K562 (cell line): ENCODE results near the gene ELK1. TPM values are rescaled to one million over a fixed set of nuclear protein-coding genes. Genes with fewer than 3 reads are reported as not detected.

Source experiments
- BRCA1 ChIP-seq, 2 experiments: fragments of 450-650 bp in 1 of 2; sonication (generic) in 1 of 2; formaldehyde crosslinking in 1 of 2; IDR thresholded peaks; 2 replicates each; pipeline versions ENCODE4 v1.5.0 to v1.6.1; 2017 to 2020; ENCODE audit warnings: mild to moderate bottlenecking in 1 of 2, missing genetic modification reagents in 1 of 2
- CBFA2T2 ChIP-seq: fragments of 450-650 bp; conservative IDR thresholded peaks from 2 replicates; pipeline ENCODE4 v1.6.1; 2017; ENCODE audit warnings: mild to moderate bottlenecking
- CREBBP ChIP-seq: IDR thresholded peaks from one replicate; pipeline ENCODE4 v1.6.1; 2012; ENCODE audit warnings: low read depth, mild to moderate bottlenecking, control low read depth, inconsistent platforms, low read length
- FOXA1 ChIP-seq: fragments of 450-650 bp; IDR thresholded peaks from 2 replicates; pipeline ENCODE4 v1.6.1; 2016; ENCODE audit warnings: mild to moderate bottlenecking, borderline replicate concordance
- GATA2 ChIP-seq: sonication (generic); formaldehyde crosslinking; IDR thresholded peaks from 2 replicates; pipeline ENCODE4 v1.4.0; 2020; ENCODE audit warnings: mild to moderate bottlenecking, missing genetic modification reagents
- HDGF ChIP-seq: fragments of 450-650 bp; IDR thresholded peaks from 2 replicates; pipeline ENCODE4 v1.6.1; 2016
- HLTF ChIP-seq: fragments of 450-650 bp; IDR thresholded peaks from 2 replicates; pipeline ENCODE4 v1.6.1; 2016
- NEUROD1 ChIP-seq: fragments of 150-350 bp; IDR thresholded peaks from 2 replicates; pipeline ENCODE4 v1.6.1; 2014; ENCODE audit warnings: borderline replicate concordance, low read length, low read depth; ENCODE audit not compliant: partially characterized antibody
- NFIC ChIP-seq: fragments of 450-650 bp; IDR thresholded peaks from 2 replicates; pipeline ENCODE4 v1.6.1; 2017; ENCODE audit warnings: mild to moderate bottlenecking, inconsistent platforms
- NFIX ChIP-seq: fragments of 250-450 bp; sonication (Bioruptor Pico); IDR thresholded peaks from 2 replicates; pipeline ENCODE4 v1.4.0; 2020; ENCODE audit warnings: low read depth, mild to moderate bottlenecking, moderate library complexity
- NFRKB ChIP-seq: fragments of 450-650 bp; IDR thresholded peaks from 2 replicates; pipeline ENCODE4 v1.6.1; 2016; ENCODE audit warnings: low read depth
- OTX1 ChIP-seq: fragments of 450-650 bp; formaldehyde crosslinking; IDR thresholded peaks from 2 replicates; pipeline ENCODE4 v1.4.0; 2022; ENCODE audit warnings: mild to moderate bottlenecking
- POLR2AphosphoS5 ChIP-seq: IDR thresholded peaks from 2 replicates; pipeline ENCODE4 v1.6.1; 2011; ENCODE audit warnings: mild to moderate bottlenecking, low read depth, low read length, moderate library complexity; ENCODE audit not compliant: control insufficient read depth, insufficient read depth
- RAD51 ChIP-seq: fragments of 450-650 bp; IDR thresholded peaks from 2 replicates; pipeline ENCODE4 v1.7.1; 2016; ENCODE audit warnings: low read depth, mild to moderate bottlenecking, borderline replicate concordance
- SMAD2 ChIP-seq: fragments of 150-350 bp; IDR thresholded peaks from 2 replicates; pipeline ENCODE4 v1.6.1; 2014; ENCODE audit warnings: low read depth, mild to moderate bottlenecking, low read length
- ZNF274 ChIP-seq: IDR thresholded peaks from 2 replicates; pipeline ENCODE4 v1.6.1; 2011; ENCODE audit warnings: low read depth, mild to moderate bottlenecking, low read length, moderate library complexity, borderline replicate concordance
- polyA plus RNA-seq, 8 experiments: library from polyadenylated mRNA; depleted of rRNA in 4 of 8; stranded (reverse) in 5 of 8; unstranded in 3 of 8; fragments of >200 nt; fragmentation: Nextera tagmentation in 2 of 8; fragmentation: Illumina TruSeq in 1 of 8; extraction: Ambion mirVana in 2 of 8; extraction: Trizol in 1 of 8; gene quantifications; 2 replicates each; pipeline versions ENCODE4 v1.2.1 to v1.2.3, GENCODE V29; 2011 to 2014; ENCODE audit warnings: inconsistent platforms in 1 of 8, missing spikeins in 1 of 8
- total RNA-seq, 7 experiments: library from RNA; depleted of rRNA in 6 of 7; stranded (reverse); fragments of >200 nt in 6 of 7; fragmentation: Illumina TruSeq in 2 of 7; extraction: Trizol in 2 of 7; gene quantifications; 2 replicates each; pipeline versions ENCODE4 v1.2.1 to v1.2.3, GENCODE V29; 2011 to 2021; ENCODE audit warnings: low replicate concordance in 1 of 7
- TF ChIP-seq, protein P1 (sequence below): fragments of 250-450 bp; sonication (Bioruptor Pico); IDR thresholded peaks from 2 replicates; pipeline ENCODE4 v1.5.0; 2021; ENCODE audit warnings: mild to moderate bottlenecking, moderate library complexity
- TF ChIP-seq, protein P2 (sequence below): IDR thresholded peaks from 3 replicates; pipeline ENCODE4 v1.6.1; 2011; ENCODE audit warnings: borderline replicate concordance, mild to moderate bottlenecking; ENCODE audit not compliant: insufficient read length, insufficient read depth
- TF ChIP-seq, protein P3 (sequence below): IDR thresholded peaks from 2 replicates; pipeline ENCODE4 v1.6.1; 2012; ENCODE audit warnings: low read depth, low read length, improper control_type of control experiment, borderline replicate concordance
- TF ChIP-seq, protein P4 (sequence below): fragments of 450-650 bp; IDR thresholded peaks from 2 replicates; pipeline ENCODE4 v1.6.1; 2016; ENCODE audit warnings: low read depth, mild to moderate bottlenecking, moderate library complexity

Gene ELK1
- total and polyA plus RNA-seq, 9 of the 15 experiments (the other 6 are each of a cell fraction or from before 2014, with no cell fraction given): 4.4 to 74.9 (median 26.5) TPM

DNA sequence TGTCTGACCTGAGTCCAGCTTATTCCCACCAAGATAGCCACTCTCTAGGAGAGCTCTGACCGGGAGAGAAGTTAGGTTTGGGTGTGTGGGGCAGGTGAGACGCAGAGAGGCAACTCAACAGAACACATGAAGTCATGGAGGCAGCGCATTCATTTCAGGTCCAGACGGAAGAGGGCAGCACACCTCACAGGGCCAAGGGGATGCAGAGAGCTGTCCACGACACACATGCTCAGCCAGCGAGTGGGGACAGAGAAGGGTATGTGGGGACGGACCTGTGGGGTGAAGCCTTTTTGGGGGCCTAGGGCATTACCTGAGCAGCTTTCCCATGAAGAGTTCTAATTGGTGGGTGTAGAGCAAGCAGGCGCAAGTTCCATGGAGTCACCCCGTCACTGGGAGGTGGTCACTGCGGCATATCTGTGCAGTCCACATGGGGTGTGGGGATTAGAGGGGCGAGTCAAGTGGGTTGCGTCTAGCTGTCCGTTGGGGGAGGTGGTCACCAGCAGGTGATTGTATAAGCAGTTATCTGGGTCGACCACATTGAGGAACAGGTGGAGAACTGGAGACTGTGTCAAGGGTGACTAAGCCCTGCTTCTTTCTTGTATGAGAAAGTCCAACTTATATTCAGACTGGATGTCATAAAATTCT, 32.9 kb upstream of the ELK1 start (continued):
- TF ChIP-seq NFIX (CRISPR knock-in tag): no peak
- peak; percentile 94 for TF ChIP-seq NFIC
- TF ChIP-seq HLTF: peak; percentile 55; the same call in 1 of the 2 replicates
- TF ChIP-seq GATA2 (CRISPR knock-in tag): peak; percentile 87
- TF ChIP-seq, protein P1, sequence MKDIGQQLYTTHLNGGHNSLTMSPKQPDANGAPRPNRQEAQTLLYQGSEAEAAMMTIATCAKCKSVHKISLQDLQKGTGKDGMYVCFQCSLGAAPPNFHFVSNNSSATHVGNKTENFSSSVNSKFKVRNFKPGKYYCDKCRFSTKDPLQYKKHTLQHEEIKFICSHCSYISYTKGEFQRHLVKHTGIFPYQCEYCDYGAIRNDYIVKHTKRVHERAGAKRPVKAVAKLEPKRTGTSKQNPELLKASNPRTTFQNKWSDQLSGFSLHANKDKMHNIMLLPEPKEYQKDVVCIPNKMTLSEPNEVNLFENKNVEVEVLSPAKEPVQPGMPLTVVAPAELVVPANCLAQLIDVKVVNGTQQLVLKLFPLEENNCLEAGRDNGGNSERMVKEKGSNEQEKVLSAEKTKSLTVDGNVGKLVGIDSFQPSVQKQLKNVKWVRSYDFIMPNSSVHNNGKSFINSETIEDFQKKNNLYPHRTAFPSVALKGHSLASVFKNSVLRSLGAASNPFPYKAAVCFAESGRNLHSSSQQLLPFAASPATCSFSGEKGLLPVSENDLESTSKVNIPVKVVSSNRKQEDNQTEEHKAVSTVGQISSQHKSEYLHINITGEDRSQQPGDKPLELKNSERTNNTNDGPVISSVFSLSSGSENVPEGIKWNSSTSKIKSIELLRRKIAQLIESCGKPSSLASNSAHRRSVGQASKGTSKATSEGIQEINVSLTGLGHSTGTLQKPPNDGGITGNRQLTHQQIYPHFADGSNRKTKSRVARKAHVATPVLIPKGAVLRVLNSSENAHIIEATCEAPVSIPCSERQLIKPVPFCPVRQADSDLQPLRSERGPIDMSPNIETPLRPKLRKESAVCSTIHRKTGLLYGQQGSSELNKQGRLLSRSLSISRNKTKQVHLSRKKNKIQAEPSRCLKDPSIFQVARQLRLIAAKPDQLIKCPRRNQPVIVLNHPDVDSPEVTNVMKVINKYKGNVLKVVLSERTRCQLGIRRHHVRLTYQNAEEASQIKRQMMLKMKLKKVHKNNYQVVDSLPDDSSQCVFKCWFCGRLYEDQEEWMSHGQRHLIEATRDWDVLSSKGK (CRISPR knock-in tag): no peak
- TF ChIP-seq OTX1 (CRISPR knock-in tag): no peak
- TF ChIP-seq BRCA1 (IDR thresholded peaks at IDR 0.05): no peak
- no peak for TF ChIP-seq BRCA1 (CRISPR knock-in tag; IDR thresholded peaks at IDR 0.05)
- TF ChIP-seq POLR2AphosphoS5: peak; percentile 95
- TF ChIP-seq NFRKB: 0 out of 2 replicates have a peak, but pooled peaks have one; percentile 19
- no peak for TF ChIP-seq FOXA1
- TF ChIP-seq, protein P2, sequence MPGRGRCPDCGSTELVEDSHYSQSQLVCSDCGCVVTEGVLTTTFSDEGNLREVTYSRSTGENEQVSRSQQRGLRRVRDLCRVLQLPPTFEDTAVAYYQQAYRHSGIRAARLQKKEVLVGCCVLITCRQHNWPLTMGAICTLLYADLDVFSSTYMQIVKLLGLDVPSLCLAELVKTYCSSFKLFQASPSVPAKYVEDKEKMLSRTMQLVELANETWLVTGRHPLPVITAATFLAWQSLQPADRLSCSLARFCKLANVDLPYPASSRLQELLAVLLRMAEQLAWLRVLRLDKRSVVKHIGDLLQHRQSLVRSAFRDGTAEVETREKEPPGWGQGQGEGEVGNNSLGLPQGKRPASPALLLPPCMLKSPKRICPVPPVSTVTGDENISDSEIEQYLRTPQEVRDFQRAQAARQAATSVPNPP: no peak
- TF ChIP-seq, protein P3, sequence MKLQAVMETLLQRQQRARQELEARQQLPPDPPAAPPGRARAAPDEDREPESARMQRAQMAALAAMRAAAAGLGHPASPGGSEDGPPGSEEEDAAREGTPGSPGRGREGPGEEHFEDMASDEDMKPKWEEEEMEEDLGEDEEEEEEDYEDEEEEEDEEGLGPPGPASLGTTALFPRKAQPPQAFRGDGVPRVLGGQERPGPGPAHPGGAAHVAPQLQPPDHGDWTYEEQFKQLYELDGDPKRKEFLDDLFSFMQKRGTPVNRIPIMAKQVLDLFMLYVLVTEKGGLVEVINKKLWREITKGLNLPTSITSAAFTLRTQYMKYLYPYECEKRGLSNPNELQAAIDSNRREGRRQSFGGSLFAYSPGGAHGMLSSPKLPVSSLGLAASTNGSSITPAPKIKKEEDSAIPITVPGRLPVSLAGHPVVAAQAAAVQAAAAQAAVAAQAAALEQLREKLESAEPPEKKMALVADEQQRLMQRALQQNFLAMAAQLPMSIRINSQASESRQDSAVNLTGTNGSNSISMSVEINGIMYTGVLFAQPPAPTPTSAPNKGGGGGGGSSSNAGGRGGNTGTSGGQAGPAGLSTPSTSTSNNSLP: peak; percentile 25; the same call in 1 of the 2 replicates
- peak; percentile 57 for TF ChIP-seq NEUROD1
- peak; percentile 99 for TF ChIP-seq CBFA2T2
- TF ChIP-seq, protein P4, sequence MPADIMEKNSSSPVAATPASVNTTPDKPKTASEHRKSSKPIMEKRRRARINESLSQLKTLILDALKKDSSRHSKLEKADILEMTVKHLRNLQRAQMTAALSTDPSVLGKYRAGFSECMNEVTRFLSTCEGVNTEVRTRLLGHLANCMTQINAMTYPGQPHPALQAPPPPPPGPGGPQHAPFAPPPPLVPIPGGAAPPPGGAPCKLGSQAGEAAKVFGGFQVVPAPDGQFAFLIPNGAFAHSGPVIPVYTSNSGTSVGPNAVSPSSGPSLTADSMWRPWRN: peak; percentile 81
- TF ChIP-seq SMAD2: no peak
- no peak for TF ChIP-seq CREBBP
- 0 out of 2 replicates have a peak, but pooled peaks have one; percentile 49 for TF ChIP-seq HDGF
- TF ChIP-seq RAD51: peak; percentile 24; the same call in 1 of the 2 replicates
- TF ChIP-seq ZNF274: peak; percentile 75; the same call in 1 of the 2 replicates
